Activated CD8-positive, alpha-beta memory T cell treated with anti-CD3 and anti-CD28 coated beads, Interleukin-2, amount 50 U/mL, for 4 hours (primary cell): Measurements from ENCODE around the gene COL4A2.

Source experiments
- DNase-seq: peaks from one replicate; pipeline ENCODE4 v3.0.0-alpha.2; 2020

The COL4A2 gene

DNA sequence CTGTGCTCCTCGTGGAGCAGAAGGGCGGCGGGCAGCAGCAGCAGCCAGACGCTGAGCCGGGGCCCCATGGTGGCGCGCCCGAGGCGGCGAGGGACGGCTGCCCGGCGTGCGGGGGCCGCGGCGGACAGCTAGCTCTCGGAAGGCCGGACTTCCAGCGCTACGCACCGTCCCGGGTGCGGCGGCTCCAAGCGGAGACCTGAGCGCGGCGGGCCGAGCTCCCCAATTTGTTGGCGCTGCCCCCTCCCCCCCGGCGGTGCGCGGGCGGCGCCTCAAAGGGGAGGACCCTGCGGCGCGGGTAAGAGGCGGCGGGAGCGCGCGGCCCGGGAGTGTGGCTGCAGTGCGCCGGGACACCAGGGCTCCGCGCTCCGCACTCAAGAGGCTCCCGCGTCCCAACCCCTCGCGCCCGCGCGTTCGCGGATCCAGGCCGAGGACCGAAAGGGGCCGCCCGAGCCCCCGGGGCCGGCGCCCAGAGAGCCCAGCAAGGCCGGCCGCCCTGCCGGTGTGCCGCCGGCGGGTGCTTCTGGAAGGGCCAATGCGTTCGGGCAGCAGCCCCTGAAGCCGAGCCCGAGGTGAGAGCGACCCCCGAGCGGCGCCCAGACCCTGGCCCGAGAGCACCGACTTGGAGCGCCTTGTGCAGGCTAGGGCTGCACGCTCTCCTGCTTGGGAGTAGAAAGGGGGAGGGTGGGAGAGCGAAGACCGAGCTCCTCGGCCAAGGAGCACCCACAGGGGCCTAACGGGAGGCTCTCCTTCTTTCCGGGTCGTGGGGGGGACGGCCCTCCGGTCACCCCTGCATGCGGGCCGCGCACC, at the start of gene COL4A2, which contains the start of gene COL4A1:
COL4A2 (plus strand) TSS at position 325 of the 807 bp plus-strand sequence. CDS start 620 bp downstream, outside the sequence.
COL4A1 (minus strand) TSS at position 198 of the 807 bp plus-strand sequence; CDS start at position 68, 130 bp downstream.
- DNase-seq, result no peak

DNA sequence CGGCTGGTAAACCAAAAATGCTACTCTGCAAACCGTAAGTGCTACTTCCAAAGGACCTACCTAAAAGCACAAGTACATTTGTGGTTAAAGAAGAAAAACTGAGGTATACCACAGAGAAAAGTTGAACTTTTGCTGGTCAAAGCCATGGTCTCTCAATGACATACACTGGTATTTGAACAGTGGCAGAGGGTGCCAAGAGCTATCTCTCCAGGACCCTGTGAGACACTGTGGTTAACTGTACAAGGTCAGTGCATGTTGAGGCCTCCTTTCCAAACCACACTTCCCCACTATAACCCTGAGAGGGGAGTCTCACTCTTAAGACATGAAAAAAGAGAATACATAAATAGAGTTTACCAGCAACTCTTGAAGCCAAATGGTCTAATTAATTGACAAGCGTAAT, 49.7 kb upstream of the COL4A2 start:
- no peak for DNase-seq

DNA sequence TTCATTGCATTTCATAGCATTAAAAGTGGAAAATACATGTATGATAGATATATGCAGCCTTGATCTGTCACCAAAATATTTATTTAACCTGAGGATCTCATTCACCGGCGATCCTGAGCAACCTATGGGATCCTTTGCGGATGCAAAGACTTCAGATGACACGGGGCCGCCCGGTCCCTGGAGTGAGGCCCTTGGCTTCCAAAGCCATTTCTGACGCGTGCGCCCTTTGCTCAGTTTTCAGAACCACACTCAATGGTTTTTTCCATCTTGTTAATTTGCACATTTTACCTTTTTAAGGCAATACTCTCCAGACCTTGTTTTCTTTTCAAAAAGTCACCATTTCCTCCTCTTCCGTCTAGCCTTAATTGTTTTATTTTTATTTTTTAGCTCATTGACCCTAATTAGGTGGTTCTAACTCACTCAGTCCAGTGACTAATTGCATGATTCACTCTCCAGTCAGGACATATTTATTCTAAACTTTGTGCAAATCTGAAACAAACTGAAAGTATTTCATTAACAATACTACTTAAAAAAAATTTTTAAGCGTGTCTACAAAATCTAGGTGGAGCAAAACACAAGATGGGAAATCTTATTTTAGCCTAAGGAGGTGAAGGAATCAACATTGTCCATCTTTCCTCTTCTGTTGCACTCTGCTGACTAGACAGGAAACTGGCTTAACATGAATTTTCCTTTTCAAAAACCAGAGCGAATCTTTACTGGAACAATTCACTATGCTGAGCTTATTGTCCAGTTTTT, 48.0 kb upstream of the COL4A2 start:
- no peak for DNase-seq

- no peak for DNase-seq
Measured at GRCh38 chr13:110259651-110260050, 47.4 kb upstream of the COL4A2 start.

DNA sequence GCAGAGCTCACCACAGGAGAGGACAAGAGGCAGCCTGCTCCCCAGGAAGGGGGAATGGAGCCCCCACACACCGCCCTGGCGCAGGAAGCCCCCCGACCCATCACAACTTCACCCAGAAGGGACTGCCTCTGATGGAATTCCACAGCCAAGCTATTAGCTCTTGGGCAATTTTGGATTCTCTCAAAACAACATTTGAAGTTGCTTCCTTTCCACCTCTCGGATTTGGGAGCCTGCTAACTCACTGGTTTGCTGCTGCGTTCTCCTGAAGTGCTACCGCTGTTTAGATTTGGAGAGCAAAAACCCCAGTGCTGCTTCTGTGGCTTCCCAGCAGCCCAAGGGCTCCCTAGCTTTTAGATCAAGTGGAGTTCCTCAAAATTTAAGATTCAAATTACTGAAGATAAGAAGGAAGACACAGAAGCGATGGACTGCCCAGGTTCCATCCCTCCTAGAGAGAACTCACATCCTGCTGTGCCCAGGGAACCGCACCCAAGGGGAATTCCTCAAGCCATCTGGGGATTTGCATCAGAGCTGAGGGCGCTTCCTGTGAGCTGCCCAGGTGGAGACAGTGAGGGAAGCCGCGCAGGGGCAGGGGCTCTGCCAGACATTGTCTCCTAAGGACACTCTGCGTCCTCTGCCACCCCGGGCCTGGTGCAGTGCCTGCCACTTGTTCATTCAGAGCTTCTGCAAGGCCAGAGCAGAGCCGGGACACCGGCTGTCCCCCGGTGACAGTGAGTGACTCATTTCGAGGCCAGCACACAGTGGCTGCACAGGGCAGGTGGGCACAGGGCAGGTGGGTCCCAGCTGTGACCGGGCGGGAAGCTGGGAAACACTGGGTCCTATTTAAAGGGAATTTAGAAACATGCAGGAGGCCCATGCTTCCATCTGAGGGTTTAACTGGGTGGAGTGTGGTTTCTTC, 45.7 kb upstream of the COL4A2 start:
- DNase-seq, result no peak

DNA sequence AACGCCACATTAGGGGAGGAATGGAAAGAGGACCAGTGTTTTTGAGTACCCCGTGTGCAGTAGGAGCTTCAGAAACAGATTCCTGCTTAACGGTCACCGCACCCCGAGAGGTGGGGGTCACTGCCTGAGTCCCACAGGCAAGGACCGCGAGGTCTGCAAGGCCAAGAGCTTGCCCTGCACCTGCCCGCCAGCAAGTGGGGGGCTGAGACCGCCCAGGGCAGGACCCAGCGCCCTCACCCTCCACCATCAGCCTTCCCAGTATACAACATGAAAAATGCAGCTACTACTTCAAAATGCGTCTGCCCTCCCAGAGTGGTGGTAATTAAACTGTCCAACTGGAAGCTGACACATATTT, 45.0 kb upstream of the COL4A2 start:
- DNase-seq, result no peak

DNA sequence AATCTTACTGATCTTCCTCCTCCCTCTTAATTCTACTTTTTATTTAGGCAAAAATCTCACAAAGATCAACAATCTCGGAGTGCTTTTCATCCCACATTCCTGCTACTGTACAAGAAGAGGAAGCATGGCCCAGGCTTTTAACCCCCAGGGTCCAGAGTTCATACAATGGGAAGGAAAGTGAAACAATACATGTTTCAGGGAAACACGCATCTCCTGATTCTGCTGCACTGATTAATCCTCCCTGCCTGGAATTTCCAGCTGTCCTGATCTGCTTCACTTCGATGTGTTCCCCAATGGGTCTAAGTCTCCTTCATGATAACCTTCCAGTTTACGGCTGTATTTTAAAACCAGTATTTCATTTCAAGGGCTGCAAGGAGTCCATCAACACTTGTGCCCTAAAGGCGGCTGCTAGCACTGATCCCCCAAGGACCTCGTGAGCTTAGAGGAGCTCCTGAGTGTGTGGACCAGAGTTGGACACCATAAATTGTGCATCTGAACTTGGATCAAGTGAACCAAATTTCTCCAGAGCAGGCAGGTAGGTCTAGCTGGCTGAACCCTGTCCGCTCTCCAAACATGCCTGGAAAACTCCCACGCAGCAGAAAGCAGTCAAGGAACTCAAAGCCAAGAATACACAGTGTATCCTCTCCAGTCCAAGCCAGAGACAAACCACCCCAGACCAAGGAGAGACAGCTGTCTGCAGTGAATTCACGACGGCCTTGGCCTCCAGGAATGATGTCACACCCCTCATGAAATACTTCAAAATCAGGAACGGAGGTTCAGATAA, 44.4 kb upstream of the COL4A2 start:
- DNase-seq, result no peak

GRCh38 chr13:110263404-110263803, 43.7 kb upstream of the COL4A2 start:
- no peak for DNase-seq

GRCh38 chr13:110263888-110264287, 43.2 kb upstream of the COL4A2 start:
- no peak for DNase-seq

DNA sequence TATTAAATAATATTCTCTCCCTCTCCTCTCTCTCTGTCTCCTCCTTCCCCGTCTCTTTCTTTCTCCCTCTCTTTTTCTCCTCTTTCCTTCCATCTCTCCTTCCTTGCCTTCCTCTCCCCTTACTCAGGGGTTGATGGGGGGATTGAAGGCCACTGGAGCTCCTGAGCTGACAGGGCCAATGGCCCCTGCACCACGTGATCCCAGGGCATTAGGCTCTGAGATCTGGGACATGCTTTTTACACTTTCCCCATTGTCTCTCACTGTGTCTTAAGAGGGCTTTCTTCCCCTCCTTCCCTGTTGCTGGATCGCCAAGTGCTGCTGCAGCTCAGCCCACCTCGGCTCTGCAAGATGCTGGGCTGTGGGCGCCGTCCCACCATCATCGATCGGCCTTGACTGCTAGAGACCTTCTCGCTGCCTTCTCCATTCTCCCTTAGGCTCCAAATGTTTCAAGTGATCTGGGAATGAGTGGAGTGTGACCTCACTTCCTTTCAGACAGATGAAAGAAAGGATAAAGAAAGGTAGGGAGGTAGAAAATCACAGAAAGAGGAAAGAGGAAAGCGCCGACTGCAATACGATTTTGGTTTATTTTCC, 42.3 kb upstream of the COL4A2 start:
- no peak for DNase-seq

- no peak for DNase-seq
Measured at GRCh38 chr13:110265341-110265681, 41.8 kb upstream of the COL4A2 start.

- no peak for DNase-seq
Measured at GRCh38 chr13:110265682-110266430, 41.2 kb upstream of the COL4A2 start.

DNA sequence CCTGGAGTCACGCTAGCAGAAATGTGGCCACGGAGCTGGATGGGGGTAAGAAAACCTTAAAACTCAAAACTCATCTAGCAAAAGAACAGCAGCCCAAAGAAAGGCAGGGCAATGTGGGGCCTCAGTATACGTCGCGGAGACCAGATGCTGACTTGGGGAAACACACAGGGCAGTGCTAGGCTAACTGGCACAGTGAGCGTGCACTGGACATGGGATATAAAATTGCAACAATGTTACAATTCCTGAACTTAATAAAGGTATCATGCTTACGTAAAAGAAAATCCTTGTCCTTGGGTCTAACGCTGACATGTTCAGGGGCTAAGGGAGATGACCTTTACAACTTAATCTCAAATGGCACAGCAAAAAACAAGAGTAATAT, 40.7 kb upstream of the COL4A2 start:
- no peak for DNase-seq

DNA sequence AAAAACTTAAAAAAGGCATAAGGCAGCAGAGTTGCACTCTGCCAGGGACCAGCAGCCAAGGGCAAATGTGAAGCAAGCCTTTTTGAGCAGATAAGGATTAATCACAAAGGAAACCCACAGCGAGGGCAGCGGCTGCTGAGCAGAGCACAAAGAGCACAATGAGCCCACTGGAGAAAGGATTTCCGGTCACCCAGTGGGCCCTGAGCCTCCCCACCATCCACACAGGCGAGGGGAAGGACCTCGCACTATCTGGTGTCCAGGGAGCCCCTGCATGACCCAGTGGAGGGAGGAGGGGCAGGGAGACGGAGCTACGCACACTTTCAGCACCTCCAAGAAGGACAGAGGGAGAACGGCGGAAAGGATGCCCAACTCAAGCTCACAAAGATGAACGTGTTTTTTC, 40.1 kb upstream of the COL4A2 start:
- DNase-seq, result no peak

- no peak for DNase-seq
Measured at GRCh38 chr13:110268061-110268460, 39.0 kb upstream of the COL4A2 start.

DNA sequence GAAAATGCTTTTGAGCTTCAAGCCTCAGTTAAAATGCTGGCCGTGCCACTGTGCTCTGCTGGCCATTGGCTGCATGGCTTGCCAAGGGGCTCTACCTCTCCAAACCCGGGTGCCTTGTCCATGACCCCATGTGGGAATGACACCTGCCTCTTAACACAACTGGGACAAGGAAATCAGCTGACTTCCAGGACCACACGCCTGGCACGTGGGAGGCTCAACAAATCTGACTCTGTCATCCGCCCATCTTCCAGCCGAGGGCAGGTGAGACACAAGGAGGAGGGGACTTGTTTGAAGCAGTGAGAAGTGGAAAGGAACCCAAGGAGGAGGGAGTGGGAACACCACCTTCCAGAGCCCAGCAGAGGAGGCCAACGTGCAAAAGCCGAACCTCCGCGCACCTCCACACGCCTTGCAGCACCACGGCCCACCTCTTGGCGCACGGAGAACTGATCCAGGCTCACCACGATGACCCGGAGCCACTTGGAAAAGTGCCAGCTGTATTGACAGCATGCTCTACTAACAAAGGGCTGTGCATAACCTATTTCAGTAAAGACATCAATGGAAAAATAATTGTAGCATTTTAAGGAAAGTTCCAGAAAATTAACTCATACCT, 38.4 kb upstream of the COL4A2 start:
- DNase-seq, result no peak

GRCh38 chr13:110269509-110270185, 37.4 kb upstream of the COL4A2 start:
- no peak for DNase-seq

DNA sequence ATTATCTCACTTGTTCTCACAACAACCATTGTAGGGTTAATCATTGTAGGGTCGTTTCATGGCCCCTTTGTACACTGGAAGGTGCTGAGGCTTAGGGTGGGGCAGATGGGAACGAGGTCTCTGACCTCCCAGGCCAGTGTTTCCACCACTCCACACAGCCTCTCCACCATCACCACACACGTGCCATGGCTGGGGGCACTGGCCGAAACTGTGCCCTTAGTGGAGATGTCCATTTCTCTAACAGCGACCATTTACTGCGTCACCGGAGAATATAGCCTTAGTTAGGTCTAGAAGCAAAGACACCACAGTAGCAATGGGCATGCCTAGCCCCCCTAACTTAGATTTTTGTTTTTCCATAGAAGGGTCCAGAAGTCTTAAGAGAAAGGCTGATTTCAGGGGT, 36.6 kb upstream of the COL4A2 start:
- no peak for DNase-seq

DNA sequence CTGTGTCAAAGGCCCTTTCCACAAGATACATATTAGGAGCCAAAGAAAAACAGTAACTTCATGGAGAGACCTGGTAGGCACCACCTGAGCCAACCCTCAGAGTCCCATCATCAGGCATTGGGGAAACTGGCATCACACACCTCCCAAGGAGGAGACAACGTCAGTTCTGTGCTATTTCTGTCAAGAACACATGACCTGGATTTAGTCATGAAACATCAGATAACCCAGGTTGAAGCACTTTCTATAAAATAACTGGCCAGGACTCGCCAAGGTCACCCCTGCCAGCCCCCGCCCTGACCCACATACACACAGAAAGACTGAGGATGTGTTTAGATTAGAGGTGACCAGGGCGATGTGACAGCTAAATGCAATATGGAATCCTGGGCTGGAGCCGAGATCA, 35.8 kb upstream of the COL4A2 start:
- DNase-seq, result no peak

- DNase-seq, result no peak
Measured at GRCh38 chr13:110272227-110272626, 34.9 kb upstream of the COL4A2 start.
